ENCODE measurements around the gene ZSWIM8. TPM values are rescaled to one million over a fixed set of nuclear protein-coding genes. Genes with fewer than 3 reads are reported as not detected.
"Not testable (repeated sequence)": the region's sequence is repeated elsewhere in the genome, so short reads cannot be mapped to it uniquely, and the experiment has no call there.

Gene ZSWIM8
- total RNA-seq, 1 donor from 2014 or later: 66.4 TPM

- DNase-seq: not testable (repeated sequence)
These were observed 10.6 kb downstream of the ZSWIM8 start for GRCh38 chr10:73796035-73796434.

- no peak for DNase-seq
These were observed 11.4 kb downstream of the ZSWIM8 start for GRCh38 chr10:73796766-73797165.

DNA sequence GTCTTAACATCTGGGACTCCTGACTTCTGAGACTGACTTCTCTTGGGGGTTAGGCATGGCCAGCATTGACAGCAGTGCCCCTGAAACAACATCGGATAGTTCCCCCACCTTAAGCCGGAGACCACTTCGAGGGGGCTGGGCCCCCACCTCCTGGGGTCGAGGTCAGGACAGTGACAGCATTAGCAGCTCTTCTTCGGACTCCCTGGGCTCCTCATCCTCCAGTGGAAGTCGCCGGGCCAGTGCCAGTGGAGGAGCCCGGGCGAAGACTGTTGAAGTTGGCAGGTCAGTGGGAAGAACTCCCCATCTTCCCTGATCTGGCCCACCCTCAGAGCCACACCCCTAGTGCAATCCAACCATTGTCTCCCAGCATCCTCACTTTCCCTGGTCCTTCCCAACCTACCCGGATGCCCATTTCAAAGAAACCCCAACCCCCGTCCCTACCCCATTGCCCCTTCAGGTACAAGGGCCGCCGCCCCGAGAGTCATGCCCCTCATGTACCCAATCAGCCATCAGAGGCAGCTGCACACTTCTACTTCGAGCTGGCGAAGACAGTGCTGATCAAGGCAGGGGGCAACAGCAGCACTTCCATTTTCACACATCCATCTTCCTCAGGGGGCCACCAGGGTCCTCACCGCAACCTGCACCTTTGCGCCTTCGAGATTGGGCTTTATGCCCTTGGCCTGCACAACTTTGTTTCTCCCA is 12.1 kb downstream of the ZSWIM8 start:
- DNase-seq: no peak

- DNase-seq: no peak
These were observed 12.7 kb downstream of the ZSWIM8 start for GRCh38 chr10:73798087-73798486.

GRCh38 chr10:73798927-73799560 is 13.6 kb downstream of the ZSWIM8 start:
- DNase-seq: no peak

- DNase-seq: no peak
These were observed 14.6 kb downstream of the ZSWIM8 start for GRCh38 chr10:73799899-73800559.

- no peak for DNase-seq
These were observed 15.3 kb downstream of the ZSWIM8 start for GRCh38 chr10:73800560-73801252.

- no peak for DNase-seq
These were observed 15.8 kb downstream of the ZSWIM8 start for GRCh38 chr10:73801253-73801590.

- DNase-seq: no peak
These were observed 17.0 kb downstream of the ZSWIM8 start for GRCh38 chr10:73802276-73802991.

DNA sequence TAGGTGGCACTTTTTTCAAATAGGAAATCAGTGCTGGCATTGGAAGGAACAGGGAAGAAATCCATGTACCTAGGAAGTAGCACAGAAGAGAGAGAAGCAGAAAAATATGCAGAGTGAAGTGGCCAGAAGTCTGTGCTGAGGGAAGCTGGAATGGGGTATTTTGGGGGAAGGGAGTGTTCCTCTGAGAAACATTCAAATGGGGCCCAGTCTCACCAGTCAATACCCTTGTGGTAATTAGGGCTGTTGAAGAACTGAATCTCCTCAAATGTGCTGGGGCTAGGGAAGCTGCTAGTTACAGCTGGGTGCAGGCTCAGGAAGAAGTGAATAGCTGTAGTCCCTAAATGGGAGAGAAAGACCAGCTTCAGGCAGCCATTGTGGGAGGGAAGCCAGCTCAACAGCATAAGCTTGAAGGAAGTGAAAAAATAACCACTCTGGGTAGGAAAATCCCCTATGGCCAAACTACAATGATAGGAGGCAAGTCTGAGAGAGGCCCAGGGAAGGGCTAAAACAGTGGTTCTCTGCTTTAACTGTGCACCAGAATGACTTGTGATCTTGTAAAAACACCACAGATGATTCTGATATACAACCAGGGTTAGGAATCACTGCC is 18.4 kb downstream of the ZSWIM8 start:
- peak; percentile 27 for DNase-seq

- no peak for DNase-seq
These were observed 21.0 kb downstream of the ZSWIM8 start for GRCh38 chr10:73806176-73806950.

GRCh38 chr10:73807471-73807870 is 22.1 kb downstream of the ZSWIM8 start:
- DNase-seq: no peak

DNA sequence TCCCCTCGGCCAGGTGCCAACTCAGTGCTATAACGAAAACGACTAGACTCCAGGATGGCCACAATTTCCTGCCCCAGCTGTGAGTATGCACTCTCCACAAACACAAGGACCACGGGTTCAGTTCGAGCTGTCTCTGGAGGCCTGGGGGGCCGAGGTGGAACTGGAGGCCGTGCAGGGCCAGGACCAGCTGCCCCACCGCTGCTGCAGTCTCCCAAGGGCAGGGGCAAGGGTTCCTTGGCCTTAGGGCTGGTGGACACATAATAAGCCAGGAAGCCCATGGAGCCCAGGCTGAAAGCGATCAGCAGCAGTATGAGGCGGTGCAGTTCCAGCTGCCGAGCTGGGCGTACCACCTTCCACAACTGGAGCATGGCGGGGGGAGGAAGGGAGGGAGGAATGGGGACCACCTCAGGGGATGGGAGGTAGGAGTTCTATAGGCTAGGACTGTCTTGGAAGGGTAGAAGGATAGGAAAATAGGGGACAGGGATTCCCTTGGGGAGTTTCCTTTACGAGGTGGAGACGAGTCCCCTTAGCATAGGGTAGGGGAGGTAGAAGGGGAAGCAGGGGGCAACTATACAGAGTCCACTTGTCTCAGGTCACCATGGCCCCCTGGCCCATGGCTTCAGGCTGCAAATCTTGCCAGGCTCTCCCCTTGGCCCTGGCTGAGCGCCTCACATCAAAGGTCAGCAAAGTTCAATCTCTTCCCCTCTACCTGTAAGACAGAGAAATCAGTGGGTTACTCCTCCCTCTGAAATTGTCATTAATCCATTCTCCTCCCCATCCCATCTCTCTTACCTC is 22.8 kb downstream of the ZSWIM8 start:
- no peak for DNase-seq

- no peak for DNase-seq
These were observed 23.8 kb downstream of the ZSWIM8 start for GRCh38 chr10:73809061-73809818.

DNA sequence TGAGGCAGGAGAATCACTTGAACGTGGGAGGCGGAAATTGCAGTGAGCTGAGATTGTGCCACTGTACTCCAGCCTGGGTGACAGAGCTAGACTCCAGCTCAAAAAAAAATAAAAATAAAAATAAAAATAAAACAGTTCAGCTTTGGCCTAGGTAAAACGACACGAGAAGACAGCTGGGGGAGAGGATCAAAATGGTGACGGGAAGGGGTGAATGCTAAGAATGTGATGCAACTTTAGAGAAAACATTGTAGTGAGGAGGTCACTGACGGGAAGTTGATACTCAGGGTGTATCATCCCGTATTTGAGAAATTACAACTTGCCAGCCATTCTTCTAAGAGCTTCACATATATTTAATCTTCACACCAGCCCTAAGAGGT is 24.9 kb downstream of the ZSWIM8 start:
- no peak for DNase-seq

DNA sequence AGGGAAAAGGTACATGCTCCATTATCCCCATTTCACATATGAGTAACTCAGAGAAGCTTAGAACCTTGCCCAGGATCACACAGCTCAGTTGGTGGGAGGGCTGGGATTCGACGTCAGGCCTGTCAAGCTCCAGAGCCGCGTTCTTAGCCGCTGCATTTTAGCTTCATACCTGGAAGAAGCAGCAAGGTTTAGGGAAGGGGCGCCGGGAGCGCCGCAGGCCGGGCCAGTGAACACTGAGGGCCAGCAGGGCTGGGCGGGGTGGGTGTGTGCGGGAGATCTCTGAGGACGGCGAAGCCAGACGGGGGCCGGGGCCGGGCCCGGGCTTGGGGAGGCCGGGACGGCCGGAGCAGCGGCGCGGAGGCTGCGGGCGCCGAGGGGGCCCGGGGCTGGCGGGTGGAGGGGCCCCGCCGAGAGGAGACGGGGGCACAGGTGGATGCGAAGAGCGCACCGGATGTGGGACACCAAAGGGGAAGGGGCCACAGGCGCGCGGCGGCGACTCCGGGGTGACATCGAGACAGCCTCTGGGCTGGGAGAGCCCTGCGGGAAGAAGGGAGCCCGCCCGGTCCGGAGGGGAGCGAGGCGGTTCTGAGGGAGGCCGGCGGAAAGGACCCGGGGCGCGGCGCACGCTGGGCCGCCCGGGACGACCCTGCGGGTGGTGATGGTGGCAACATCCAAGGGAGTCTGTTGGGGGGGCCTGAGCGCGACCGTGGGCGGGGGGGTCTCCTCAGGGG is 25.5 kb downstream of the ZSWIM8 start:
- DNase-seq: peak; percentile 36

DNA sequence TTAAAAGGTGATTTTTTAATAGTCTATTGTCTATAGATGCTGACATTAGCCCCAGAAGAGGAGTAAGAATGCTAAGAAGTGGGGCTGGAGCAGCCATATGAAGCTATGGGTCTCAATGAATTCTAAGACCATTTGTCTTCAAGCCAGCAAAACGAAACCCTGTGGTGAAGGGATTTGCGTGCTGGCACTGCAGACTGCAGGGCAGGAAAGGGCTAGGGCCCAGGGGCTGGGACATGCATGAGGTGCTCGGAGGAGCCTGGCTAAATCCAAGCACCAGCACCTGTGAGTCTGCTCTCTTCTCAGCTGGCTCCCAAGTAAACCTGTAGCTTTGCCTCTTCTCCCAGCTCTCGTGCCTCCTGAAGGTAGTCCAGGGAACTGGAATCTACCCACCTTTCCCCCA is 27.3 kb downstream of the ZSWIM8 start:
- no peak for DNase-seq

- DNase-seq: no peak
These were observed 27.9 kb downstream of the ZSWIM8 start for GRCh38 chr10:73813333-73813732.

GRCh38 chr10:73814276-73814895 is 29.0 kb downstream of the ZSWIM8 start:
- DNase-seq: no peak
